Measurements from ENCODE around the gene SMIM8.

GRCh38 chr6:87293526-87293925, 28.9 kb upstream of the SMIM8 start:
- no peak for TF ChIP-seq CEBPB (IDR thresholded peaks at IDR 0.05; ENCODE audit: low read depth, low read length)
- TF ChIP-seq CTCF (conservative IDR thresholded peaks at IDR 0.05; ENCODE audit: low read depth, low read length), result no peak
- TF ChIP-seq POLR2A (IDR thresholded peaks at IDR 0.05; ENCODE audit: low read depth, low read length), result no peak
- TF ChIP-seq RFX5 (IDR thresholded peaks at IDR 0.05; ENCODE audit: low read depth, low read length), result no peak
- no peak for TF ChIP-seq MAZ (IDR thresholded peaks at IDR 0.05; ENCODE audit: borderline replicate concordance, low read depth, low read length)
- TF ChIP-seq FOS (IDR thresholded peaks at IDR 0.05; ENCODE audit: low read depth, low read length), result no peak
- TF ChIP-seq MAFK (IDR thresholded peaks at IDR 0.05; ENCODE audit: low read depth, low read length), result no peak
- no peak for TF ChIP-seq USF2 (IDR thresholded peaks at IDR 0.05; ENCODE audit: low read depth, low read length)

Measured in IMR-90 (cell line).